ENCODE data around the gene PEDS1.

PEDS1 gene

DNA sequence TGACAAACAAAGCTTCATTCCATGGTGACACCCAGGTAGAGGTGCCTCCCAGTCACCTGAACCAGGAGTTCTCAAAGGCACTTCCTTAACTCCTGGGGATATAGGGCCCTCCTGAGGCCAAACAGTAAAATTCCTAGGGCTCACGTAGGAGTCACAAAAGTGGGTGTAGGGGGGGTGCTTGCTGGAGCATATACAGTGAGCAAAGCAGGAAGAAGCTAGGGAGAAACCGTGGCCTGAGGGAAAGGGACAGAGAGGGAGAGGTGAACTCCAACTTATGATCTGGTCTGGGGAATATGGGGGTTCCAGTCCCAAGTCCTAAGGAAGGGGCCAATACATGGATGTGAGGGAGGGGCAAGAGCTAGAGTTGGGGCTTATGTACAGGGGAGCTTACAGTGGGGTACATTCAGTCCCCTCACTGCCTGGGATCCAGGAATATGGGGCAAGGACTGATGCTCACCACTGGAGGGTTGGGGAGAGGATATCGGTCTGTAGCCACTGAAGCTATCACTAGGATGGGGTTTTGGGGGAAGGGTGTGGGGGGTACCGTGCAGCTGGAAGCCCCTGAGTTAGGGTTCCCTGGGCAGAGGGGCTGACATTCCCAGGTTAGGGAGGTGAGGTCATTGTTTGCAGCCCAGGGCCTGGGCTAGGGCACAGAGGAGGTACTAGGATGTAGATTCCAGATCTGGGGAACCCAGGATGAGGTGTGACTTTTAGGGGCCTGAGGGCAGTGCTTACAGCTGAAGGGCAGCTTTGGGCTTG, 950 bp downstream of the PEDS1 start:
- H3K36me3 ChIP-seq (ENCODE audit: control insufficient read depth in 1 of 2, insufficient read depth in 2 of 2, low read length in 2 of 2): peaks cover 0 to 10% of the 10 kb centered on the region in 2 donors
- no peaks in the 10 kb centered on the region for H3K27me3 ChIP-seq (ENCODE audit: low read depth, low read length)
- H3K4me3 ChIP-seq (ENCODE audit: low read depth in 1 of 2, low read length in 2 of 2): peak overlapping the region; percentile 81 to 92
- H3K9me3 ChIP-seq (ENCODE audit: control insufficient read depth in 1 of 2, low read length in 2 of 2): no peaks in the 10 kb centered on the region
- peak overlapping the region; percentile 77 for H3K27ac ChIP-seq (ENCODE audit: low read length)
- peaks cover 11 to 42% of the 10 kb centered on the region in 2 donors for H3K4me1 ChIP-seq (ENCODE audit: control insufficient read depth in 1 of 2, insufficient read depth in 2 of 2, low read length in 2 of 2)

DNA sequence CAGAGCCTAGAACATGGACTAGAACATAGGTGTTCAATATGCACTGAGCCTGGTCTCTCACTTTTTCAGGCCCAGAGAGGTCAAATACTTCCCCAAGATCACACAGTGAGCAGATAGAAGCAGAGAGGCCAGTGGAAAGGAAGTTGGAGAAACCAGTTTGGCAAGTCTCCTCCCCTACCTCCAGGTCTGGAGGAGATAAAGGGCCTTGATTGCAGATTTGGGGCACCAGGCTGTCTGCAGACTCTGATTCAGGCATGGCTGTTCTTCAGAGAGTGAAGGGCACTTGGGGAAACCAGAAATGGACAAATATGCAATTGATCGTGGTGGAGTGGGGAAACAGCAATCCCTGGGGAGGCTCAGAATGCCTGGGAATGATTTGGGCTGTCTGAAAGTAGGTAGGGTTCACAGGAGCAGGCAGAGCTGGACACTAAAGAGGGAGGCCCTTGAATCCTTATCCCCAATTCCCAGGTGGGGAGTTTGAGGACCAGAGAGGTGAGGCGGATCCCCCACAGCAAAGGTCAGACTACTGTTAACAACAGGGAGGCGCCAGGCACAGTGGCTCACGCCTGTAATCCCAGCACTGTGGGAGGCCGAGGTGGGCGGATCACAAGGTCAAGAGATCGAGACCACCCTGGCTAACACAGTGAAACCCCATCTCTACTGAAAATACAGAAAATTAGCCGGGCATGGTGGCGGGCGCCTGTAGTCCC, 2.3 kb downstream of the PEDS1 start:
- Histone ChIP-seq H3K9me3 (ENCODE audit: control insufficient read depth in 1 of 2, low read length in 2 of 2) (no peaks in the 10 kb centered on the region), H3K27ac (ENCODE audit: low read length) (peak overlapping the region; percentile 2), H3K27me3 (ENCODE audit: low read depth, low read length) (no peaks in the 10 kb centered on the region), H3K36me3 (ENCODE audit: control insufficient read depth in 1 of 2, insufficient read depth in 2 of 2, low read length in 2 of 2) (peaks cover 0 to 10% of the 10 kb centered on the region in 2 donors), H3K4me3 (ENCODE audit: low read depth in 1 of 2, low read length in 2 of 2) (peak overlapping the region in 1 of 2 donors; percentile 13), H3K4me1 (ENCODE audit: control insufficient read depth in 1 of 2, insufficient read depth in 2 of 2, low read length in 2 of 2) (peaks cover 19 to 44% of the 10 kb centered on the region in 2 donors)

DNA sequence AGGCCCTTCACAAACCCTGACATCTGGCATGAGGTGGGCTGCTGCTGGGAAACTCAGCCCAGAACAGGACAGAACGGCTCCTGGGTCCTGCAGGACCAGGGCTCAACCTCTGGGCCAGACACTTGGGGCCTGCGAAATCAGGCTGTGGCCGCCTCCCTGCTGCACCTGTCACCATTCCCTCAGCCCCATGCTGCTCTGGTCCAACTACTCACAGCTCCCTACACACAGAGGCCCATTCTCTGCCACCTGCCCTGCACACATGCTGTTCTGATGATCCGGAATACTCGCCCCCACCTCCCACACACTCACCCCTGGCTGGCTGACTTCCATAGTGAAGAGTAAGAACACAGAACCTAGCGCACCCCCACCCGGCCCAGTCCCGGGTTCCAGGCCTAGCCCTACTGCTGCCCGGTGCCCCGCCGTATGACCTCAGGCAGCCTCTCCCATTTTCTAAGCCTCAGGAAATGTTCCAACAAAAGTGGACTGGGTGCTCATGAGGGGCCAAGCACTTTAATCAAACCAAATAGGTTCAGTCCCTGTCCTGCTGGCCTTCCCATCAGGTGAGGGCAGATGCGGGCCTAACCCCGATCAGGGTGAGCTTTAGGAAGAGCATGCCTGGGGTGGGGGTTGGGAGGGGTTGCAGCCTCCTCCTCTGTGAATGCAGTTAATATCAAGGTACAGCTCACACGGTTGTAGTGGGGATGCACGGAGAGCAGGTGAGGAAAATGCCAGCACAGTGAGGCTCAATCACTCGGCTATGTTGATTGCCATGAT, 3.9 kb downstream of the PEDS1 start:
- Histone ChIP-seq H3K4me3 (ENCODE audit: low read depth in 1 of 2, low read length in 2 of 2) (no peak overlapping the region), H3K27me3 (ENCODE audit: low read depth, low read length) (no peaks in the 10 kb centered on the region), H3K9me3 (ENCODE audit: control insufficient read depth in 1 of 2, low read length in 2 of 2) (no peaks in the 10 kb centered on the region), H3K27ac (ENCODE audit: low read length) (no peak overlapping the region), H3K36me3 (ENCODE audit: control insufficient read depth in 1 of 2, insufficient read depth in 2 of 2, low read length in 2 of 2) (peaks cover 0 to 10% of the 10 kb centered on the region in 2 donors), H3K4me1 (ENCODE audit: control insufficient read depth in 1 of 2, insufficient read depth in 2 of 2, low read length in 2 of 2) (peaks cover 19 to 48% of the 10 kb centered on the region in 2 donors)

DNA sequence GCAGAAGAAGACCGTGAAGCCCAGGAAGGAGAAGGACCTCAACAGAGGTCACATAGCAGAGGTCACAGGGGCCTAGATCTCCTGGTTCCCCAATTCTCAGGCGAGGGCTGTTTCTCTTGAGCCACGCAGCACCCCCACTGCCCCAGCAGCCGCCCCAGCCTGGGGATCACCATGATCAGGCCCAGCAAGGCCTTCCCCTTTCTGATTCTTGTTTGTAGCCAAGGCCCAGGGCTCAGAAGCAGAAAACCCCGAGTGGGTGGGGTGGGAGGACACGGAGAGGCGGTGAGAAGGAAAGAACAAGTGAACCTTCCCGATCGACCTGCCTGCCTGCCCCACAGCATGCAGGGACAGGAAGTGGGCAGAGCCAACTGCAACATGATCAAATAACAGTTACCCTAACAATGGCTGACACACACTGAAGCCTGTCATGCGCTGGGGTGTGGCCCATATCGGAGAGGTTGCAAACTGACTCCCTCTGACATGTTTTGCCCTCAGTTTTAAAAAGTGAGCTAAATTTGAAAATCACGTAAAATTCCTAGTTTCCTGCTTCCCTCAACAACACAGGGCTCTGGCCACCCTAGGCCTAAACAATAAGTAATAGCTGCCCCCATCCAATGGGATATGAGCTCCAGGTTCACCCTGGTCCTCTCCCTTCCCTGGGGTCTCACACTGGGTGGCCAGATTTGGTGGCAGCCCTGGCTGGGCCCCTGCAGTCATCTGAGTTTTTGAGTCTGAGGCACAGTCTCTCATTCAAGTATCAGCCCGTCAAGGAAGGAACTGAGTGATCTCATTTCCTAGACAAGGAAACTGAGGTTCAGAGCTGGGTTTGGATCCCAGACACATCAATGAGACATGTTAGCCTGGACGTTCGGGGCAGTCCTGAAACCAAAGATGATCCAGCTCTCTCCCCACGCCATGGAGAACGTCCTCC, 6.5 kb downstream of the PEDS1 start:
- Histone ChIP-seq H3K36me3 (ENCODE audit: control insufficient read depth in 1 of 2, insufficient read depth in 2 of 2, low read length in 2 of 2) (peaks cover 10 to 19% of the 10 kb centered on the region in 2 donors), H3K4me1 (ENCODE audit: control insufficient read depth in 1 of 2, insufficient read depth in 2 of 2, low read length in 2 of 2) (peaks cover 8 to 36% of the 10 kb centered on the region in 2 donors), H3K27me3 (ENCODE audit: low read depth, low read length) (no peaks in the 10 kb centered on the region), H3K9me3 (ENCODE audit: control insufficient read depth in 1 of 2, low read length in 2 of 2) (no peaks in the 10 kb centered on the region), H3K4me3 (ENCODE audit: low read depth in 1 of 2, low read length in 2 of 2) (no peak overlapping the region), H3K27ac (ENCODE audit: low read length) (peak overlapping the region; percentile 58)

DNA sequence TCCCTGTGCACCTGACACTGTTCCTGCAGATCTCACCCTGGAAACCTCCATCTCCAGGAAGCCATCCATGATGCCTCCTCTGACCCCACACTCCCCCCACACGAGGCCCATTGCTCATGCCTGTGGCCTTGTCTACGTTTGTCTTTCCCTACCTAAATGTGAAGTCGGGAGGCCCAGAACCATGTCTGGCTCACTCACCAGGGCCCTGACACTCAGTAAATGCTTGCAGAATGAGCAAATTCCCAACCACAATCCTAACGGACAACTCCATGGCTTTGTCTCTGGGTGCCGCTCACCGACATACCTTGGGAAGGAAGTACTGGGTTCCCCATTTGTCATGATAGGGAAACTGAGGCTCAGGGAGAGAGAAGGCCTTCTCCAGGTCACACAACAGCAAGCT, 7.3 kb downstream of the PEDS1 start:
- Histone ChIP-seq H3K4me3 (ENCODE audit: low read depth in 1 of 2, low read length in 2 of 2) (no peak overlapping the region), H3K4me1 (ENCODE audit: control insufficient read depth in 1 of 2, insufficient read depth in 2 of 2, low read length in 2 of 2) (peaks cover 8 to 28% of the 10 kb centered on the region in 2 donors), H3K27me3 (ENCODE audit: low read depth, low read length) (no peaks in the 10 kb centered on the region), H3K27ac (ENCODE audit: low read length) (peak overlapping the region; percentile 58), H3K36me3 (ENCODE audit: control insufficient read depth in 1 of 2, insufficient read depth in 2 of 2, low read length in 2 of 2) (peaks cover 17 to 26% of the 10 kb centered on the region in 2 donors), H3K9me3 (ENCODE audit: control insufficient read depth in 1 of 2, low read length in 2 of 2) (no peaks in the 10 kb centered on the region)

DNA sequence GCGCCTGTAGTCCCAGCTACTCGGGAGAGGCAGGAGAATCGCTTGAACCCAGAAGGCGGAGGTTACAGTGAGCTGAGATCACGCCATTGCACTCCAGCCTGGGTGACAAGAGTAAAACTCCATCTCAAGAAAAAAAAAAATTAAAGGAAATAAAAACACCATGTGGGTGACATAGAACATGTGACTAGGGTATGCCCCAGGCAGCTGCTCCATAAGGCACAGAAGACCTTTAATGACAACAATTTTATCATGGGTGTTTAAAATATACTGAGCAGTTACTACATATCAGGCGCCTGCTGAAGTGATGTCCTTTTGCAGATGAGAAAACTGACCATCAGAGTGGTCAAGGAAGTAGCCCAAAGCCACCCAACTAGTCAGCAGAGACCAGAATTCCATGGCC, 8.0 kb downstream of the PEDS1 start:
- no peak overlapping the region for H3K27ac ChIP-seq (ENCODE audit: low read length)
- no peaks in the 10 kb centered on the region for H3K27me3 ChIP-seq (ENCODE audit: low read depth, low read length)
- peaks cover 18 to 26% of the 10 kb centered on the region in 2 donors for H3K36me3 ChIP-seq (ENCODE audit: control insufficient read depth in 1 of 2, insufficient read depth in 2 of 2, low read length in 2 of 2)
- no peak overlapping the region for H3K4me3 ChIP-seq (ENCODE audit: low read depth in 1 of 2, low read length in 2 of 2)
- H3K9me3 ChIP-seq (ENCODE audit: control insufficient read depth in 1 of 2, low read length in 2 of 2): no peaks in the 10 kb centered on the region
- peaks cover 8 to 22% of the 10 kb centered on the region in 2 donors for H3K4me1 ChIP-seq (ENCODE audit: control insufficient read depth in 1 of 2, insufficient read depth in 2 of 2, low read length in 2 of 2)

DNA sequence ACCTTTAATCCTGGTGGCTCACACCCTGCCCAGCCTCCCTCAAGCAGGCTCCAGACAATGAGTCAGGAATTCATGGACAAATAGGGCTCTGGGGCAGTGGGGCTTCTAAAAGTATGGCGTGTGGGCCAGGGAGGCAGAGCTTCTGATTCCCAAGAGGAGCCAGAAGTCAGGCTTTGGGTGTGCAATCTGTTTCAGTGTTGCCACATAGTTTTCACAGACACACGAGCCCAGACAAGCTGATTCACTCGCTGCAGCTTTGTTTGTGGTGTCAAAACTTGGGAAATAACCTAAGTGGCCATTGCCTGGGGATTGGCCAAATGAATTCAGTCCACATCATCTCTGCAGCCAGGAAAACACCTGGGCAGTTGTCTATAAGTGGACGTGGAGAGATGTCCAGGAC, 9.2 kb downstream of the PEDS1 start:
- H3K4me1 ChIP-seq (ENCODE audit: control insufficient read depth in 1 of 2, insufficient read depth in 2 of 2, low read length in 2 of 2): peaks cover 8 to 12% of the 10 kb centered on the region in 2 donors
- no peaks in the 10 kb centered on the region for H3K9me3 ChIP-seq (ENCODE audit: control insufficient read depth in 1 of 2, low read length in 2 of 2)
- H3K4me3 ChIP-seq (ENCODE audit: low read depth in 1 of 2, low read length in 2 of 2): no peak overlapping the region
- no peak overlapping the region for H3K27ac ChIP-seq (ENCODE audit: low read length)
- peaks cover 21 to 26% of the 10 kb centered on the region in 2 donors for H3K36me3 ChIP-seq (ENCODE audit: control insufficient read depth in 1 of 2, insufficient read depth in 2 of 2, low read length in 2 of 2)
- no peaks in the 10 kb centered on the region for H3K27me3 ChIP-seq (ENCODE audit: low read depth, low read length)

DNA sequence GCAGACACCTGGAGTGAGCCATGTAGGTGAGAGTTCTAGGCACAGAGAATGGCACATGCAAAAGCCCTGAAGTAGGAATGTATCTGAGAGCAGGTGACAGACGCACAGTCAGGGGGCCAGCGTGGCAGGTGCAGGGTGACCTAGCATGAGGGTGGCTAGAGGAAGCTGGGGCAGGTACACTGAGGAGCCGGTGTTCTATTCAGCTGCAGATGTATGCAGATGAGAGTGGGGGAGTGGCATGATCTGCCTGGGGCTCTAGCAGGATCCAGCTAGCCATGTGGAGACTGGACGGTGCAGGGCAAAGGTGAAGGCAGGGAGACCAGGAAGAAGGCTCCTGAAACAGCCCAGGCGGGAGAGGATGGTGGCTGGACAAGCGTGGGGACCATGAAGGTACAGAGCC, 10.7 kb downstream of the PEDS1 start:
- no peak overlapping the region for H3K27ac ChIP-seq (ENCODE audit: low read length)
- no peaks in the 10 kb centered on the region for H3K27me3 ChIP-seq (ENCODE audit: low read depth, low read length)
- no peak overlapping the region for H3K4me3 ChIP-seq (ENCODE audit: low read depth in 1 of 2, low read length in 2 of 2)
- H3K9me3 ChIP-seq (ENCODE audit: control insufficient read depth in 1 of 2, low read length in 2 of 2): no peaks in the 10 kb centered on the region
- H3K4me1 ChIP-seq (ENCODE audit: control insufficient read depth in 1 of 2, insufficient read depth in 2 of 2, low read length in 2 of 2): peaks cover 16% of the 10 kb centered on the region in 2 donors
- H3K36me3 ChIP-seq (ENCODE audit: control insufficient read depth in 1 of 2, insufficient read depth in 2 of 2, low read length in 2 of 2): peaks cover 21% of the 10 kb centered on the region in 2 donors

DNA sequence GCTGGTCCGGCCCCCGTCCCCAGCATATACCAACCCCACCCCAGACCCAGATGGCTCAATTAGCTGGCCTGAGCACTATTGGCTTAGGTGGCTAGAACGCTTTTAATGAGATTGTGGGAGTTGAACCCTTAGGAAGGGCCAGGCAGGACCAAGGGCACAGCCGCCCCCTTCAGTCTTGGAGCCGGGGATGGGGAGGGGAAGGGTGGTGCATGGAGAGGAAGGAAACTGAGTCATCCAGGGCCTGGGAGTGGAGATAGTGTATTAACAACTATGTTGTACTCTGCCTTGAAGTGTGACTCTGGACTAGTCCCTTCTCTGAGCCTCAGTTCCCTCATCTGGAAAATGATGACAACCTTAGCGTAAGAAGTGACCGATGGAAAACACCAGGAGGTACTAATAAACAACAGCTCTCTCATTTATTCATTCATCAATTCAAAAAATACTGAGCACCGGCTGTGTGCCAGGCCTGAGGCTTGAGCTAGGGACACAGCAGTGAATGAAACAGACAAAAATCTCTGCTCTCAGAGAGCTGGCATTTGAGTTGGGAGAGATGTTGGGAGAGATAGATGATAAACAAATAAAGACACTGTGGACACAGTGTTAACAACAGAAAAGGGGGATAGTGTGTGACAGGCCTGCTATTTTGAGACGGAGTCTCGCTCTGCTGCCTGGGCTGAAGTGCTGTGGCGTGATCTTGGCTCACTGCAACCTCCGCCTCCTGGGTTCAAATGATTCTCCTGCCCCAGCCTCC, 11.5 kb downstream of the PEDS1 start:
- Histone ChIP-seq H3K27me3 (ENCODE audit: low read depth, low read length) (no peaks in the 10 kb centered on the region), H3K36me3 (ENCODE audit: control insufficient read depth in 1 of 2, insufficient read depth in 2 of 2, low read length in 2 of 2) (peaks cover 21% of the 10 kb centered on the region in 2 donors), H3K27ac (ENCODE audit: low read length) (no peak overlapping the region), H3K4me1 (ENCODE audit: control insufficient read depth in 1 of 2, insufficient read depth in 2 of 2, low read length in 2 of 2) (peaks cover 11 to 16% of the 10 kb centered on the region in 2 donors), H3K4me3 (ENCODE audit: low read depth in 1 of 2, low read length in 2 of 2) (no peak overlapping the region), H3K9me3 (ENCODE audit: control insufficient read depth in 1 of 2, low read length in 2 of 2) (no peaks in the 10 kb centered on the region)
